GM12873 (cell line): ENCODE results near the gene VPS51.

Experiments
- CTCF ChIP-seq: IDR thresholded peaks from 2 replicates; pipeline ENCODE4 v1.5.1; 2012; ENCODE audit warnings: low read depth, mild to moderate bottlenecking, moderate library complexity, low read length, control low read depth; ENCODE audit not compliant: insufficient read depth; ENCODE audit errors: missing control alignments

VPS51 gene

GRCh38 chr11:65085446-65085845 is 10.6 kb upstream of the VPS51 start:
- TF ChIP-seq CTCF, result no peak

GRCh38 chr11:65086809-65087208 is 9.2 kb upstream of the VPS51 start:
- TF ChIP-seq CTCF, result no peak

- TF ChIP-seq CTCF, result no peak
Measured at GRCh38 chr11:65087216-65087615, 8.8 kb upstream of the VPS51 start.

GRCh38 chr11:65087827-65088226 is 8.2 kb upstream of the VPS51 start:
- no peak for TF ChIP-seq CTCF

GRCh38 chr11:65089621-65090020 is 6.4 kb upstream of the VPS51 start:
- TF ChIP-seq CTCF, result no peak

GRCh38 chr11:65090628-65091027 is 5.4 kb upstream of the VPS51 start:
- TF ChIP-seq CTCF, result no peak

GRCh38 chr11:65095427-65095826 is 587 bp upstream of the VPS51 start:
- no peak for TF ChIP-seq CTCF
